ENCODE measurements around the gene MYCBPAP. TPM values are rescaled to one million over a fixed set of nuclear protein-coding genes. Genes with fewer than 3 reads are reported as not detected.
A peak's percentile ranks its signal among the peaks of the same experiment; 100 is the strongest.

The MYCBPAP gene
- total RNA-seq, 1 experiment from 2014 or later, result 0.19 TPM

GRCh38 chr17:50520483-50520882 lies 12.2 kb downstream of the MYCBPAP start:
- ChIA-PET POLR2A (interaction anchor here (1.0 to 3.8 kb wide), 3 partner anchors 10 to 33 kb away, joined by 4 to 24 read pairs (median 19); no protein-coding TSS in a partner anchor), CTCF (interaction anchor here (0.7 to 1.8 kb wide), 8 partner anchors 11 to 119 kb away, joined by 3 to 8 read pairs (median 4); no protein-coding TSS in a partner anchor)
- intact Hi-C loops (cut with micrococcal nuclease), result no loop called here

DNA sequence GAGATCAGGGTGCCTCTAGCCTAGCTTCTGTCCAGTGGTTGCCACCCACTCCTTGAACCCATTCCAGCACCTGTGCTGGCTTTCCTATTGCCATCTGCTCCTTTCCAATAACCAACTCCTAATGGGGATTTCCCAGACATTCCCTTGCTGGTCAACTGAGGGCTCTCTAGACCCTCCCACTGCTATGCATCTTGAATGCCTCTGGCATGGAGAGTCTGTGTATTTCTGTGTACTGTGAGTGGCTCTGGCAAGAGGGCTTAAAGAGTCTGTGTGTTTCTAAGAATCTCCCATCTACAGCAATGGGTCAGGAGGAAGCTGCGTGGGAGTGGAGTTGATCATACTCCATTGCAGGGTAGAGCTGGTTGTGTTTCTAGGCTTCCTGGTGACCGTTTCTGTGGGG lies 13.3 kb downstream of the MYCBPAP start:
- ChIA-PET CTCF (interaction anchor here (0.6 to 1.2 kb wide), 3 partner anchors 16 to 230 kb away, joined by 3 to 4 read pairs (median 3); no protein-coding TSS in a partner anchor), POLR2A (interaction anchor here (1.0 to 3.8 kb wide), 2 partner anchors 17 to 34 kb away, joined by 3 to 24 read pairs; no protein-coding TSS in a partner anchor)
- peaks cover 31% of the 10 kb centered on the region for H3K4me1 Mint-ChIP-seq (ENCODE audit: insufficient read depth, unreplicated experiment)
- no peak overlapping the region for H3K4me3 Mint-ChIP-seq (ENCODE audit: unreplicated experiment)
- no peaks in the 10 kb centered on the region for H3K27me3 Mint-ChIP-seq (ENCODE audit: insufficient read depth, unreplicated experiment)
- no peak for DNase-seq (ENCODE audit: unreplicated experiment)
- TF ChIP-seq, protein P1, sequence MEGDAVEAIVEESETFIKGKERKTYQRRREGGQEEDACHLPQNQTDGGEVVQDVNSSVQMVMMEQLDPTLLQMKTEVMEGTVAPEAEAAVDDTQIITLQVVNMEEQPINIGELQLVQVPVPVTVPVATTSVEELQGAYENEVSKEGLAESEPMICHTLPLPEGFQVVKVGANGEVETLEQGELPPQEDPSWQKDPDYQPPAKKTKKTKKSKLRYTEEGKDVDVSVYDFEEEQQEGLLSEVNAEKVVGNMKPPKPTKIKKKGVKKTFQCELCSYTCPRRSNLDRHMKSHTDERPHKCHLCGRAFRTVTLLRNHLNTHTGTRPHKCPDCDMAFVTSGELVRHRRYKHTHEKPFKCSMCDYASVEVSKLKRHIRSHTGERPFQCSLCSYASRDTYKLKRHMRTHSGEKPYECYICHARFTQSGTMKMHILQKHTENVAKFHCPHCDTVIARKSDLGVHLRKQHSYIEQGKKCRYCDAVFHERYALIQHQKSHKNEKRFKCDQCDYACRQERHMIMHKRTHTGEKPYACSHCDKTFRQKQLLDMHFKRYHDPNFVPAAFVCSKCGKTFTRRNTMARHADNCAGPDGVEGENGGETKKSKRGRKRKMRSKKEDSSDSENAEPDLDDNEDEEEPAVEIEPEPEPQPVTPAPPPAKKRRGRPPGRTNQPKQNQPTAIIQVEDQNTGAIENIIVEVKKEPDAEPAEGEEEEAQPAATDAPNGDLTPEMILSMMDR (IDR thresholded peaks at IDR 0.05; ENCODE audit: unreplicated experiment), result no peak
- H3K27ac Mint-ChIP-seq (ENCODE audit: low read depth, unreplicated experiment), result no peak overlapping the region
- no peaks in the 10 kb centered on the region for H3K9me3 Mint-ChIP-seq (ENCODE audit: unreplicated experiment)
- H3K36me3 Mint-ChIP-seq (ENCODE audit: insufficient read depth, unreplicated experiment), result no peaks in the 10 kb centered on the region
- BruUV-seq (replicated peaks), result no TSS peak
- intact Hi-C loops (cut with micrococcal nuclease), result no loop called here

More at GRCh38 chr17:50520483-50520882, 12.2 kb downstream of the MYCBPAP start:
- no peak overlapping the region for H3K4me3 Mint-ChIP-seq (ENCODE audit: unreplicated experiment)
- H3K27ac Mint-ChIP-seq (ENCODE audit: low read depth, unreplicated experiment), result no peak overlapping the region
- H3K36me3 Mint-ChIP-seq (ENCODE audit: insufficient read depth, unreplicated experiment), result no peaks in the 10 kb centered on the region
- no peaks in the 10 kb centered on the region for H3K9me3 Mint-ChIP-seq (ENCODE audit: unreplicated experiment)
- no TSS peak for BruUV-seq (replicated peaks)
- TF ChIP-seq, protein P1 (IDR thresholded peaks at IDR 0.05; ENCODE audit: unreplicated experiment), result no peak
- no peaks in the 10 kb centered on the region for H3K27me3 Mint-ChIP-seq (ENCODE audit: insufficient read depth, unreplicated experiment)
- no peak for DNase-seq (ENCODE audit: unreplicated experiment)
- H3K4me1 Mint-ChIP-seq (ENCODE audit: insufficient read depth, unreplicated experiment), result peaks cover 32% of the 10 kb centered on the region

GRCh38 chr17:50522766-50523165 lies 14.5 kb downstream of the MYCBPAP start:
- DNase-seq (ENCODE audit: unreplicated experiment), result no peak
- H3K27me3 Mint-ChIP-seq (ENCODE audit: insufficient read depth, unreplicated experiment), result no peaks in the 10 kb centered on the region
- no peak overlapping the region for H3K27ac Mint-ChIP-seq (ENCODE audit: low read depth, unreplicated experiment)
- H3K36me3 Mint-ChIP-seq (ENCODE audit: insufficient read depth, unreplicated experiment), result no peaks in the 10 kb centered on the region
- TF ChIP-seq, protein P1 (IDR thresholded peaks at IDR 0.05; ENCODE audit: unreplicated experiment), result no peak
- BruUV-seq (replicated peaks), result no TSS peak
- peaks cover 21% of the 10 kb centered on the region for H3K4me1 Mint-ChIP-seq (ENCODE audit: insufficient read depth, unreplicated experiment)
- POLR2A ChIA-PET, result interaction anchor here (1.2 to 2.9 kb wide), 5 partner anchors 9 to 36 kb away, joined by 3 to 10 read pairs (median 4); no protein-coding TSS in a partner anchor
- no peaks in the 10 kb centered on the region for H3K9me3 Mint-ChIP-seq (ENCODE audit: unreplicated experiment)
- CTCF ChIA-PET, result interaction anchor here (0.6 to 0.7 kb wide), 2 partner anchors 24 to 370 kb away, joined by 3 read pairs; partner anchors contain the start of gene SPATA20
- H3K4me3 Mint-ChIP-seq (ENCODE audit: unreplicated experiment), result no peak overlapping the region
- intact Hi-C loops (cut with micrococcal nuclease), result no loop called here

- DNase-seq (ENCODE audit: unreplicated experiment), result peak; percentile 85
- BruUV-seq (replicated peaks), result no TSS peak
- Mint-ChIP-seq H3K9me3 (ENCODE audit: unreplicated experiment) (no peaks in the 10 kb centered on the region), H3K4me1 (ENCODE audit: insufficient read depth, unreplicated experiment) (peaks cover 21% of the 10 kb centered on the region), H3K36me3 (ENCODE audit: insufficient read depth, unreplicated experiment) (no peaks in the 10 kb centered on the region), H3K27ac (ENCODE audit: low read depth, unreplicated experiment) (no peak overlapping the region), H3K4me3 (ENCODE audit: unreplicated experiment) (no peak overlapping the region), H3K27me3 (ENCODE audit: insufficient read depth, unreplicated experiment) (no peaks in the 10 kb centered on the region)
- TF ChIP-seq, protein P1 (IDR thresholded peaks at IDR 0.05; ENCODE audit: unreplicated experiment), result no peak
- intact Hi-C loops (cut with micrococcal nuclease), result no loop called here
- POLR2A ChIA-PET, result interaction anchor here (0.5 to 2.9 kb wide), 7 partner anchors 8 to 138 kb away, joined by 3 to 10 read pairs (median 4); no protein-coding TSS in a partner anchor
- CTCF ChIA-PET, result interaction anchor here (0.6 to 0.7 kb wide), 3 partner anchors 21 to 371 kb away, joined by 3 to 4 read pairs (median 3); partner anchors contain the start of gene SPATA20
Observed at GRCh38 chr17:50523208-50523607, 15.0 kb downstream of the MYCBPAP start.

Measured in MCF 10A (cell line).